RWPE1 (cell line): Measurements from ENCODE around the gene EIF5.
"Not testable (repeated sequence)": the region's sequence is repeated elsewhere in the genome, so short reads cannot be mapped to it uniquely, and the experiment has no call there.

Source experiments
- CTCF ChIA-PET: fragments of 350-600 bp; sonication (Branson Sonifier 250); formaldehyde crosslinking; extraction: SDS; loops from one replicate; lab custom pipeline; 2021; lab: Yijun Ruan, JAX
- POLR2A ChIA-PET: fragments of 400-600 bp; formaldehyde crosslinking; extraction: SDS; loops from one replicate; lab custom pipeline; 2020; ENCODE audit warnings: antibody characterized with exemption; ENCODE audit not compliant: low non-redundant PET; lab: Yijun Ruan, JAX
- DNase-seq: peaks from one replicate; pipeline ENCODE4 v3.0.0; 2012; ENCODE audit warnings: low spot score
- H3K27ac ChIP-seq: fragments of 450-650 bp; 2 replicates; pipeline ENCODE4 v1.5.1; 2017
- CTCF ChIP-seq: fragments of 450-650 bp; conservative IDR thresholded peaks from 2 replicates; pipeline ENCODE4 v1.5.1; 2017; ENCODE audit warnings: low read depth, mild to moderate bottlenecking

The EIF5 gene

DNA sequence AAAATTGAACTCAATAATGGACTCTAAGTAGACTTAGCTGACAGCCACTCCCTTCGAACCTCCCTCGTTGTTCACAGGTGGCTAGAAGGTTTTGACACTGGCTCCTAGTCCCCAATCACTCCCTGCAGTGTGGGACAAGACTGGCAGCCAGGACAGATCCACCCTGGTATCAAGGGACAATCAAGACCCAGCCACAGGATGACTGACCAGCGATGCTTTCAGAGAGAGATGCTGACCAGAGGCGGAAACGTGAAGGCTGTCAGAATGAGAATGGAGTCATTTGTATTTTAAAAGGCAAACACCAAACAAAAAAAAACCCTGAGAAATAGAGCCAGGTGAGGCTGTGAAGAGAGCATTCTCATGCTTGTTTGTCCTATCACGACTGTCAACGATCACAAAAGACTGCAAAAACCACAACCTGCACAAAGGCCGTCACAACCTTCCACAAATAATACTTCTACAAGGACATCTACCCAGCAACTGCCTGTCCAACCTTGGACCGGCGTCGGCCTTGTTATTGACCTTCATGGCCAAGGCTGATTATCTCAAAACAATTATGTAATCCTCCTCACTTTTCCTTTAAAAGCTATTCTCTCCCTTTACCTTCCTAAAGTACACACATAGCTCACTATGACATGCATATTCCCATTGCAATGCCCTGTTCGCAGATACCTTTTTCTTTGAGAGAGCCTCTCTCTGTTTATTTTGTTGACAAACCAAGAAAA is 13.2 kb downstream of the EIF5 start:
- ChIA-PET POLR2A (no interaction called here), CTCF (interaction anchor here (0.7 kb wide), 1 partner anchor 69 kb away, joined by 3 read pairs; no protein-coding TSS in a partner anchor)
- no peak overlapping the region for H3K27ac ChIP-seq
- no peak for TF ChIP-seq CTCF
- no peak for DNase-seq

DNA sequence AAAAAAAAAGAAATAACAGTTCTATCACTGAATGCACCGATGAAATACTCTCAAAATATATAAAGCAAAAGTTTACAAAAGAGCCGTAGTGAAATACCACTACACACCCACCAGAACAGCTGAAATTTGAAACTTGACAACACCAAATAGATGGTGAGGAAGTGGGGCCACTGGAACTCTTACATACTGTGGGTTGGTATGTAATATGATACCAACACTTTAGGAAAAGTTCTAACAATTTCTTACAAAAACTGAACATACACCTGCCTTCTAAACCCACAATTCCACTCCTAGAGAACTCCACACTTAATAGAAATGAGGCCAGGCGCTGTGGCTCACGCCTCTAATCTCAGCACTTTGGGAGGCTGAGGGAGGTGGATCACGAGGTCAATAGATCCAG is 14.1 kb downstream of the EIF5 start:
- POLR2A ChIA-PET = interaction anchor here (0.6 kb wide), 1 partner anchor 11 kb away, joined by 3 read pairs; no protein-coding TSS in a partner anchor
- no peak for DNase-seq
- no peak overlapping the region for H3K27ac ChIP-seq
- TF ChIP-seq CTCF = no peak
- CTCF ChIA-PET = interaction anchor here (0.7 kb wide), 1 partner anchor 68 kb away, joined by 3 read pairs; no protein-coding TSS in a partner anchor

DNA sequence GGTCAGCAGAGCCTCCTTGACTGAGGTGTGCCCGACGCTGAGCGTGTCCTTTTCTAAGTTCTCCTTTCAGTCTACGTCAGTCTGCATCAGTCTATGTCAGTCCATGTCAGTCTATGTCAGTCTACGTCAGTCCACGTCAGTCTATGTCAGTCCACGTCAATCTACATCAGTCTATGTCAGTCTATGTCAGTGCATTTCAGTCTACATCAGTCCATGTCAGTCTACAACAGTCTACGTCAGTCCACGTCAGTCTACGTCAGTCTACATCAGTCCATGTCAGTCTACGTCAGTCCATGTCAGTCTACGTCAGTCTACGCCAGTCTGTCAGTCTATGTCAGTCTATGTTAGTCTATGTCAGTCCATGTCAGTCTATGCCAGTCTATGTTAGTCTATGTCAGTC is 15.9 kb downstream of the EIF5 start:
- ChIA-PET POLR2A (no interaction called here), CTCF (no interaction called here)
- H3K27ac ChIP-seq = no peak overlapping the region
- no peak for TF ChIP-seq CTCF
- no peak for DNase-seq

GRCh38 chr14:103353362-103353761 is 19.3 kb downstream of the EIF5 start:
- DNase-seq = no peak
- no peak overlapping the region for H3K27ac ChIP-seq
- ChIA-PET POLR2A (interaction anchor here (1.1 kb wide), 1 partner anchor 17 kb away, joined by 4 read pairs; no protein-coding TSS in a partner anchor), CTCF (interaction anchor here (1.1 kb wide), 1 partner anchor 34 kb away, joined by 3 read pairs; no protein-coding TSS in a partner anchor)
- no peak for TF ChIP-seq CTCF

- DNase-seq = no peak
- ChIA-PET POLR2A (interaction anchor here (1.1 kb wide), 1 partner anchor 18 kb away, joined by 4 read pairs; no protein-coding TSS in a partner anchor), CTCF (interaction anchor here (0.6 to 1.3 kb wide), 5 partner anchors 8 to 788 kb away, joined by 3 to 5 read pairs (median 4); no protein-coding TSS in a partner anchor)
- TF ChIP-seq CTCF = no peak
- no peak overlapping the region for H3K27ac ChIP-seq
Measured at GRCh38 chr14:103354141-103354540, 20.1 kb downstream of the EIF5 start.

- POLR2A ChIA-PET = no interaction called here
- no peak overlapping the region for H3K27ac ChIP-seq
- DNase-seq = no peak
- CTCF ChIA-PET = interaction anchor here (0.6 kb wide), 1 partner anchor 31 kb away, joined by 4 read pairs; no protein-coding TSS in a partner anchor
- no peak for TF ChIP-seq CTCF
Measured at GRCh38 chr14:103356024-103356682, 22.1 kb downstream of the EIF5 start.

DNA sequence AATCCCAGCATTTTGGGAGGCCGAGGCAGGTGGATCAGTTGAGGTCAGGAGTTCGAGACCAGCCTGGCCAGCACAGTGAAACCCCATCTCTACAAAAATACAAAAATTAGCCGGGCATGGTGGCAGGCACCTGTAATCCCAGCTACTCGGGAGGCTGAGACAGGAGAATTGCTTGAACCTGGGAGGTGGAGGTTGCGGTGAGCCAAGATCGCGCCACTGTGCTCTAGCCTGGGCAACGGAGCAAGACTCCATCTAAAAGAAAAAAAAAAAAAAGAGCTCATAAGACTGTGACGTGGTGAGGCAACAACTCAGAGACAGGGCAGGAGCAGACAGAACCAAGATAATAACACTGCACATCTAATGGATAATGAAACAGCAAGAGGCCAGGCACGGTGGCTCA is 23.5 kb downstream of the EIF5 start:
- DNase-seq, CTCF ChIA-PET, H3K27ac ChIP-seq: not testable (repeated sequence)
- POLR2A ChIA-PET = interaction anchor here (0.7 kb wide), 1 partner anchor 161 kb away, joined by 3 read pairs; no protein-coding TSS in a partner anchor
